Measurements from ENCODE around the gene NPAS2.
A peak's percentile ranks its signal among the peaks of the same experiment; 100 is the strongest.

Gene NPAS2

DNA sequence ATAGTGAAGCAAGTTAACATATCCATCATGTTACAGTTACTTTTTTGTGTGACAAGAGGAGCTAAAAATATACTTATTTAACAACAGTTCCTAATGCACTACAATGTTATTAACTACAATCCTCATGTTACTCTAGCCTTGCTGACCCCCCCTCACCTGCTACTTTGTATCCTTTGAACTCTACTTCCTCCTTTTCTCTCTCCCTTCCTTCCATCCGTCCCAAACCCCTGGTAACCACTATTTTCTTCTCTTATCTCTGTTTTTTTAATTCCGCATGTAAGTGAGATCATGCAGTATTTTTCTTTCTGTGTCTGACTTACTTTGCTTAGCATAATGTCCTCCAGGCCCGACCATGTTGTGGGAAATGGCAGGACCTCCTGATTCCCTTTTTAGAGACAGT lies 59.4 kb downstream of the NPAS2 start:
- Histone ChIP-seq H3K36me3 (ENCODE audit: control insufficient read depth, insufficient read depth, low read length) (no peaks in the 10 kb centered on the region), H2BK5ac (ENCODE audit: low read length) (no peak overlapping the region), H4K5ac (ENCODE audit: low read length) (no peak overlapping the region), H3K9ac (ENCODE audit: low read length) (no peak overlapping the region), H3K27ac (ENCODE audit: low read depth, low read length) (no peak overlapping the region), H2BK15ac (replicated peaks; ENCODE audit: low read depth) (no peak overlapping the region), H2AK5ac (ENCODE audit: low read length) (no peak overlapping the region), H3K4me2 (ENCODE audit: low read length) (no peak overlapping the region), H3K56ac (ENCODE audit: low read length) (no peak overlapping the region), H3K4me1 (ENCODE audit: control insufficient read depth, low read depth, low read length) (no peaks in the 10 kb centered on the region), H3K4me3 (ENCODE audit: low read length) (no peak overlapping the region), H4K8ac (ENCODE audit: low read depth, low read length) (no peak overlapping the region), H3K27me3 (ENCODE audit: insufficient read depth, low read length, poor library complexity) (no peaks in the 10 kb centered on the region), H3K23ac (ENCODE audit: low read length) (no peak overlapping the region), H3K4ac (ENCODE audit: low read depth, low read length) (no peak overlapping the region), H3K79me1 (ENCODE audit: low read length) (no peaks in the 10 kb centered on the region), H3K18ac (ENCODE audit: low read length) (no peak overlapping the region), H2BK120ac (ENCODE audit: low read depth, low read length) (no peak overlapping the region), H3K79me2 (ENCODE audit: control insufficient read depth, insufficient read depth, low read length) (no peaks in the 10 kb centered on the region)
- DNase-seq: no peak
- whole genome bisulfite sequencing (ENCODE audit: extremely low coverage, insufficient coverage, low lambda C conversion rate): 100% methylated on average over 1 of the region's 3 CpGs

DNA sequence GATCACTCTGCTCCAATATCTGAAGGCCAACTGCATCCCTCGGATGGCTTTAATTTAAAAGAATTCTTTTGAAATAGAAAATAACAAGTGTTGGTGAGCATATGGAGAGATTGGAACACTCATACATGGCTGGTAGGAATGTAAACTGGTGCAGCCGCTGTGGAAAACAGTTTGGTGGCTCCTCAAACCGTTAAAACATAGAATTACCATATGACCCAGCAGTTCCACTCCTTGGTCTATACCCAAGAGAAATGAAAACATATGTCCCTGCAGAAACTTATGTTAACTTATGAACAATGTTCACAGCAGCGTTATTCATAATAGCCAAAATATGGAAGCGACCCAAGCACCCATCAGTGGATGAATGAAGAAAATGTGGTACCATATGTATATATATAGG lies 60.1 kb downstream of the NPAS2 start:
- no CpG with 5 or more reads among the region's 5 CpGs for WGBS (ENCODE audit: extremely low coverage, insufficient coverage, low lambda C conversion rate)

GRCh38 chr2:100880730-100881129 lies 60.8 kb downstream of the NPAS2 start:
- no peak overlapping the region for H3K56ac ChIP-seq (ENCODE audit: low read length)
- no peak overlapping the region for H3K18ac ChIP-seq (ENCODE audit: low read length)
- no peak overlapping the region for H3K23ac ChIP-seq (ENCODE audit: low read length)
- whole genome bisulfite sequencing (ENCODE audit: extremely low coverage, insufficient coverage, low lambda C conversion rate): no CpG with 5 or more reads among the region's 7 CpGs
- no peak overlapping the region for H4K5ac ChIP-seq (ENCODE audit: low read length)
- H2AK5ac ChIP-seq (ENCODE audit: low read length): no peak overlapping the region
- H3K79me2 ChIP-seq (ENCODE audit: control insufficient read depth, insufficient read depth, low read length): no peaks in the 10 kb centered on the region
- no peak overlapping the region for H2BK120ac ChIP-seq (ENCODE audit: low read depth, low read length)
- no peaks in the 10 kb centered on the region for H3K79me1 ChIP-seq (ENCODE audit: low read length)
- no peak overlapping the region for H4K8ac ChIP-seq (ENCODE audit: low read depth, low read length)
- no peak overlapping the region for H3K4me2 ChIP-seq (ENCODE audit: low read length)
- H3K36me3 ChIP-seq (ENCODE audit: control insufficient read depth, insufficient read depth, low read length): no peaks in the 10 kb centered on the region
- no peak overlapping the region for H3K4ac ChIP-seq (ENCODE audit: low read depth, low read length)
- H3K9ac ChIP-seq (ENCODE audit: low read length): no peak overlapping the region
- H3K27ac ChIP-seq (ENCODE audit: low read depth, low read length): no peak overlapping the region
- H3K4me3 ChIP-seq (ENCODE audit: low read length): no peak overlapping the region
- no peak for DNase-seq
- no peaks in the 10 kb centered on the region for H3K4me1 ChIP-seq (ENCODE audit: control insufficient read depth, low read depth, low read length)
- H2BK15ac ChIP-seq (replicated peaks; ENCODE audit: low read depth): no peak overlapping the region
- H2BK5ac ChIP-seq (ENCODE audit: low read length): no peak overlapping the region
- no peaks in the 10 kb centered on the region for H3K27me3 ChIP-seq (ENCODE audit: insufficient read depth, low read length, poor library complexity)

More for the DNA sequence above, 60.1 kb downstream of the NPAS2 start:
- no peaks in the 10 kb centered on the region for H3K4me1 ChIP-seq (ENCODE audit: control insufficient read depth, low read depth, low read length)
- no peaks in the 10 kb centered on the region for H3K36me3 ChIP-seq (ENCODE audit: control insufficient read depth, insufficient read depth, low read length)
- H3K56ac ChIP-seq (ENCODE audit: low read length): no peak overlapping the region
- no peaks in the 10 kb centered on the region for H3K79me1 ChIP-seq (ENCODE audit: low read length)
- no peak overlapping the region for H3K9ac ChIP-seq (ENCODE audit: low read length)
- H3K4ac ChIP-seq (ENCODE audit: low read depth, low read length): no peak overlapping the region
- no peak overlapping the region for H2BK120ac ChIP-seq (ENCODE audit: low read depth, low read length)
- no peaks in the 10 kb centered on the region for H3K27me3 ChIP-seq (ENCODE audit: insufficient read depth, low read length, poor library complexity)
- no peak overlapping the region for H4K8ac ChIP-seq (ENCODE audit: low read depth, low read length)
- no peak overlapping the region for H2AK5ac ChIP-seq (ENCODE audit: low read length)
- H3K4me2 ChIP-seq (ENCODE audit: low read length): no peak overlapping the region
- H3K27ac ChIP-seq (ENCODE audit: low read depth, low read length): no peak overlapping the region
- no peak overlapping the region for H3K23ac ChIP-seq (ENCODE audit: low read length)
- no peak overlapping the region for H2BK15ac ChIP-seq (replicated peaks; ENCODE audit: low read depth)
- no peak overlapping the region for H4K5ac ChIP-seq (ENCODE audit: low read length)
- DNase-seq: no peak
- H3K4me3 ChIP-seq (ENCODE audit: low read length): no peak overlapping the region
- H3K18ac ChIP-seq (ENCODE audit: low read length): no peak overlapping the region
- no peak overlapping the region for H2BK5ac ChIP-seq (ENCODE audit: low read length)
- no peaks in the 10 kb centered on the region for H3K79me2 ChIP-seq (ENCODE audit: control insufficient read depth, insufficient read depth, low read length)

DNA sequence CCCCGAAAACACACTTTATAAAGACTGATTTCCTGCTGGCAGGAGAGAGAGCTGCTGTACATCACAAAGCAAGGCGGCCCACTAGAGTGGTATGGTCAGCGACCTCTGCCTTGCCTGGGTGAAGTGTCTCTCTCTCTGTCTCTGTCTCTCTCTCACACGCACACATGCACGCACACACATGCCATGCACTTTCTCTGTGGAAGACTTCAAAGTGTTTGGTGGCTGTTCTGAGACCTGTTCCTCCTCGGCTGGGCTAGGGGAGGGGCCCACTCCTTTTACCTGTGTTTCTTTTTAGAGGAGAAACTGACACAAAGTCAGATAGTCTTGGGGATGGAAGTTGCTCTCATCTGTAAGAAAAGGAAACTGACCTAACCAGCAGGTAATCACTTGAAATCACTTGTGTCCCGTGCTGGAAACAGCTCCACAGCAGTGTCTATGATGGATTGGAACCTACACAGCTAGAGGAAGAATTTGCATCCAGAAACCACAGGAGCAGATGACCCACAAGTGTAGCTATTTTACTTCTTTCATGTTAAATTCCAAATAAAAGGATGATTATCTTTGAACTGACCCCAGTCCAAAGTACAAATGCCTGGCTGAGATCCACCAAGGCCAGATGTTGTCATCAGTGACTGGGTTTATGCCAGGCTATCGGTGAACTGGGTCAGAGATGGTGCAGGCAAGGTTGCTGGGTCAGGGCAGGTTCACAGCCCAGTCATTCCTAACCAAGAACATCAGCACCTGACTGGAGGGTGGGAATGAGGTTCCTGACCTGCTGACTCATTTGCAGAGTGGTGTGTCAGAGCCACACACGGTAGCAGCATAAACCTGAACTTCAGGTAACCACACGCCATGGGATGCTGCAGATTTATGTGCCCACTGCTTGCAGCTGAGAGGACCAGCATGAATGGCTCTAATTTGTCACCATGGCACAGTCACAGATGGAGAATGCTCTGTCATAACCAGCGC lies 63.0 kb downstream of the NPAS2 start:
- Histone ChIP-seq H3K4me3 (ENCODE audit: low read length) (no peak overlapping the region), H3K4ac (ENCODE audit: low read depth, low read length) (no peak overlapping the region), H3K27ac (ENCODE audit: low read depth, low read length) (no peak overlapping the region), H2BK120ac (ENCODE audit: low read depth, low read length) (no peak overlapping the region), H3K18ac (ENCODE audit: low read length) (no peak overlapping the region), H3K79me1 (ENCODE audit: low read length) (no peaks in the 10 kb centered on the region), H3K4me2 (ENCODE audit: low read length) (no peak overlapping the region), H3K9ac (ENCODE audit: low read length) (no peak overlapping the region), H3K27me3 (ENCODE audit: insufficient read depth, low read length, poor library complexity) (no peaks in the 10 kb centered on the region), H3K23ac (ENCODE audit: low read length) (no peak overlapping the region), H2BK5ac (ENCODE audit: low read length) (no peak overlapping the region), H2BK15ac (replicated peaks; ENCODE audit: low read depth) (no peak overlapping the region), H3K79me2 (ENCODE audit: control insufficient read depth, insufficient read depth, low read length) (no peaks in the 10 kb centered on the region), H2AK5ac (ENCODE audit: low read length) (no peak overlapping the region), H3K36me3 (ENCODE audit: control insufficient read depth, insufficient read depth, low read length) (no peaks in the 10 kb centered on the region), H3K56ac (ENCODE audit: low read length) (no peak overlapping the region), H4K5ac (ENCODE audit: low read length) (no peak overlapping the region), H3K4me1 (ENCODE audit: control insufficient read depth, low read depth, low read length) (no peaks in the 10 kb centered on the region), H4K8ac (ENCODE audit: low read depth, low read length) (no peak overlapping the region)
- DNase-seq: peak; percentile 16
- no CpG with 5 or more reads among the region's 11 CpGs for WGBS (ENCODE audit: extremely low coverage, insufficient coverage, low lambda C conversion rate)

DNA sequence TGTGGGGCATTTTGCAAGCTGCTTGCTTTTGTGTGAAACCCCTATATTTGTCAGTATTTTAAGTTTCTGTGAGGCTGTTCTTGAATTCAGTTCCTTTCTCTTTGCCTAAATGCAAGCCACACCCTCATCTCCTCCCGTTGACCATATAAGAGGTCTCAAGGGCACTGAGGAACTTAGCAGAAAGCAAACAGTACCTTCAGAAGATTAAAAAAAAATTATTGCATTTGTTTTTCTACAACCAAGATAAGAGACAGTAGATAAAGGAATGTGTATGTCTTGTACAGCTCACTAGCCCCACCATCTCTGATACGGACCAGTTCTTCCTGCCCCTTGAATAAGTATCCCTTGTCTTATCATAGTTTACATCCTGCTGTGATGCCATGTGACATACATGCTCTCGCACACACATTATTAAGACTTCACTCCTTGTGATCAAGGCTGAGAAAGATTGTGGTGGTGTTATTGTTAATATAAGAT lies 64.2 kb downstream of the NPAS2 start:
- Histone ChIP-seq H3K4me2 (ENCODE audit: low read length) (no peak overlapping the region), H3K4me1 (ENCODE audit: control insufficient read depth, low read depth, low read length) (no peaks in the 10 kb centered on the region), H3K23ac (ENCODE audit: low read length) (no peak overlapping the region), H3K4me3 (ENCODE audit: low read length) (no peak overlapping the region), H3K36me3 (ENCODE audit: control insufficient read depth, insufficient read depth, low read length) (no peaks in the 10 kb centered on the region), H2BK120ac (ENCODE audit: low read depth, low read length) (no peak overlapping the region), H4K5ac (ENCODE audit: low read length) (no peak overlapping the region), H3K9ac (ENCODE audit: low read length) (no peak overlapping the region), H2AK5ac (ENCODE audit: low read length) (no peak overlapping the region), H3K79me2 (ENCODE audit: control insufficient read depth, insufficient read depth, low read length) (no peaks in the 10 kb centered on the region), H2BK15ac (replicated peaks; ENCODE audit: low read depth) (no peak overlapping the region), H3K56ac (ENCODE audit: low read length) (no peak overlapping the region), H4K8ac (ENCODE audit: low read depth, low read length) (no peak overlapping the region), H3K27ac (ENCODE audit: low read depth, low read length) (no peak overlapping the region), H2BK5ac (ENCODE audit: low read length) (no peak overlapping the region), H3K79me1 (ENCODE audit: low read length) (no peaks in the 10 kb centered on the region), H3K18ac (ENCODE audit: low read length) (no peak overlapping the region), H3K27me3 (ENCODE audit: insufficient read depth, low read length, poor library complexity) (no peaks in the 10 kb centered on the region), H3K4ac (ENCODE audit: low read depth, low read length) (no peak overlapping the region)
- no peak for DNase-seq
- no CpG with 5 or more reads among the region's 3 CpGs for WGBS (ENCODE audit: extremely low coverage, insufficient coverage, low lambda C conversion rate)

Data from mesendoderm (in vitro differentiated cells).